T-helper 2 cell (primary cell): ENCODE measurements around the gene STAG2.
"Not testable (repeated sequence)": the region's sequence is repeated elsewhere in the genome, so short reads cannot be mapped to it uniquely, and the experiment has no call there.

Source experiments
- DNase-seq, 5 experiments: peaks; one replicate each; pipeline versions ENCODE4 v3.0.0 to v3.0.0-alpha.2; 2012 to 2022
- total RNA-seq, 2 donors: gene quantifications; one replicate each; lab custom pipeline; 2026; lab: John Stamatoyannopoulos, UW

The STAG2 gene
- total RNA-seq = 288 to 293 reads per million in 2 donors

DNA sequence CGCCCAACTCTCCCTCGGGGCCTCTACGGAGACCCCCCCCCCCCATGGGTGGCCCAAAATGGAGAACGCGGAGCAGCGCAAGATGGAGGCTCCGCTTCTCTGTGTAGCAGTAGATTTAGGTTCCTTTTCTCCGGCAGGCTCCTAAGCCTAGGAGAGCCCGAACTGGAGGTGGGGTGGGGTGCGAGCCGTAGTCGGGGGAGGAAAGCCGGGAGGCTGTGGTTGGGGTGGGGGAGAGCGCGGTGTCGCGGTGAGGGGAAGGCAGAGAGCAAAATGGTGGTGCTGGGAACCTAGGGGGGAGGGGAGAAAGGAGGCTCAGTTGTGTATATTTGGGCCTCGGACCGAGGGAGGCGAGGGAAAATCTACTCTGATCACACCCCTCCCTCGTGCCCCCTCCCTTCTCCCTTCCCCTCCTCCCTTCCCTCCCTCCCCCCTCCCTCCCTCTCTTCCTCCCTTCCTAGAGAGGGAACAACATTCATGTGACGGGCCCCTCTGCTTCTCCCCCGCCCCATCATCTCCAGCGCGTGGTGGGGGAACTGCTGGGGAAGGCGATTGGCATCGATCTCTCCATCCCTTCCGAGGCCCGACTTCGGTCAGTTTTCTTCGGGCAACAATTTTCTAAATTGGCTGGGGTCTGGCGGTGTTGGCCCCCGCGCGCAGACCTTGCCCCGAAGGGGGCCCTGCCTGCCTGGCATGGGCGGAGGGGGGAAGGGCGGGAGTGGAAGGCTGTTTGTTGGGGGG, at the start of gene STAG2:
STAG2 (plus strand) TSS at position 439 of the 738 bp plus-strand sequence. CDS start 60,922 bp downstream, outside the sequence.
- peak; percentile 14 to 79 (median 30) for DNase-seq

DNA sequence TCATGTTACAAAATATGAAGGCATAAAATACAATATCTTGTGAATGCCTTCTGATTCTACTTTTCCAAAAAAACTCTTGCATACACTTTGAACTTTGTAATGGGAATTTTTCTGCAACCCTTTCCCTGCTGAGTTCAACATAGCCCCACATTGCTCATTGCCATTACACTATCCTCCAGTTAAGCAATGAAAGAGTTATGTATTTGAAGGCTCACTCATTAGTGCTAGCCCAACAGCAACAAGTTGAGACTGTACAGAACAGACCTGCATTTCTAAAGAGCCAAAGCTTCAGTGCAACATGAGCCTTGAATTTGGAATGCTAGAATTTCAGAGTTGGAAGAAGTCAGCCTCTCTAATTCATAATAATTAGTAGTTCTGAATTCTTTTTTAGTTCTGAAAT, 44.4 kb upstream of the STAG2 start:
- DNase-seq = no peak

DNA sequence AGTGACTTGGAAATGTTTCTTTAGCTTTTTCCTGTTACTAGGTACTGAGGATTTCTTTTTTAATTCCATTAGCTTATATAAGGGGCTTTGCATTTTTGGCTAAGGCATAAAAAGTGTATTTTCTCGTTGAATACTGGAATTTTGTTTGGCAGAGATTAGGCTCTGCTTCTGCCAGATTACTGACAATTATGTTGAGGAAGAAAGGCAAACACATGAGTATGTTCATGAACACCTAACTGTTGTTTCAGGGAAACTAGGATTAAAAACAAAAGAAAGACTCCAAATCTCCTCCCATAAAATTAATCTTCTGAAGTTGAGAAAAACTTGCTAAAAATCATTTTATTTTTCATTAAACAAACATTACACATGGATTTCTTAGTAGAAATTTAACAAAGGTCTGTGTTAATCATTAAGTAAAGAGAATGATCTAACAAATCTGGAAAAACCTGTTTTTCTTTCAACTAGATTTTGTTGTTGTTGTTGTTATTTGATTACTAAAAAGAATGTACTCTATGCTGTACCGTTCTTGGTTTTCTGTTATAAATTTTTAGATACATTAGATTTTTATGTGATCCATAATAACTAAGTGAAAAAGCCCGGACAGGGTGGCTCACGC, 43.3 kb upstream of the STAG2 start:
- DNase-seq = no peak

DNA sequence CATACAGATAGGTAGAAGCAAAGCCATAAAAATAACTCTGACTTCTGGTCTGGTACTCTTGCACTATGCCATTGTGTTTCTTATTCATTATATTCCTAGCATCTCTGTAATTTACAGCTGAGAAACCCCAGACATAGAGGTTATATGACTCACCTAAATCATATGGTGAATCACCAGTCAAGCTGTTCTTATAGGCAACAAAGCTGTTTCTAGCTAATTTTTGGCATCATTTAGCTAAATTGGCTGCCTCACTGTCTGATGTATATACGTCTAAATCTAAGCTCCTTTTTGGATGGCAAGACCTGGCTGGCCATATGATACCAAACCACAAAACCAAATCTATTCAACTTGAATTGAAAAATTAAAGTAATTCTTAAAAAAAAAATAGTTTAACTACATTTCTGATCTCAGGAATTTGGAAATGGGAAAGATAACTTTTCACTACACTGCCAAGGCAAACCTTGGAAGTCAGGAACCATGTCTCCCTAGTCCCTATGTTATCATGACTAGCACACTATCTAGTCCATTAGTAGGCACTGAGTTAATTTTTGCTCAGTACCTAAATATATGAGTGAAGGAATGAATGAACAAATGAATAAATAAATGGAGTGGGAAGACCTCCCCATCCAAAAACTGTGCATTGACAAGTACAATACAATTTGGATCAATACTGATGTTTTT, 41.3 kb upstream of the STAG2 start:
- no peak for DNase-seq

DNA sequence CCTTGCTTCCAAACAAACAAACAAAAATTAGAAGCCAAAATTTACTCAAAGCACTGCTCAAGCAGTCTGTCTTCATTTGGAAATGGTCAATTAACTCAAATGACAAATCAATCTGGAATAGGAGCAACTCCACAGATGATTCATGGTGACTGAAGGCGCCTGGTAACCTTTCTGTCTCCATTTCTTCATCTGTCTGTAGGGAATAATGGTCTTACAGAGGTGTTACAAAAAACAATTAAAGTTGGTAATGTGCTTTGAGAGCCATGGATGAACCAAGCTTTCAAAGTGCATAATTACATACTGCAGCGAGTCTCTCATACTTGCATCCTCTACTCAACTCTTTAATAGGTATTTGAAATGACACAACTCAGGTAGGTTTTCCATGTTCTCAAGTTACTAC, 38.3 kb upstream of the STAG2 start:
- DNase-seq = no peak

DNA sequence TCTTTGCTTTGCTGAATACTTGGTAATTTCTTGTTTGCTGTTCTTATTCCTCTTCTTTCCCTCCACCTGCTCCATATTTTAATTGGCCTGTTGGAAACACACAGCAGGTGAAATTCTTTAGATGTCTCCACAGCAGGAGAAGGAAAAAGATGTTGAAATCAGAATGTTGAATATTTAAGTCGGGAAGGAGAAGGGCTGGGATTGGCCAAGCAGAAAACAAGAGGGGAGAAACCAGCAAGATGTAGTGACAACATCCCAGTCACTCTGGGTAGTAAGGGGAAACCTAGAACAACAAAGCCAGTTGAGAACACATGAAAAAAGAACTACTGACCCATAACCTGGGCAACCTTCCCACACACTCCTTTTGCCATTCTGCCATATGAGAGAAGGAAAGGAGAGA, 37.3 kb upstream of the STAG2 start:
- DNase-seq = no peak

DNA sequence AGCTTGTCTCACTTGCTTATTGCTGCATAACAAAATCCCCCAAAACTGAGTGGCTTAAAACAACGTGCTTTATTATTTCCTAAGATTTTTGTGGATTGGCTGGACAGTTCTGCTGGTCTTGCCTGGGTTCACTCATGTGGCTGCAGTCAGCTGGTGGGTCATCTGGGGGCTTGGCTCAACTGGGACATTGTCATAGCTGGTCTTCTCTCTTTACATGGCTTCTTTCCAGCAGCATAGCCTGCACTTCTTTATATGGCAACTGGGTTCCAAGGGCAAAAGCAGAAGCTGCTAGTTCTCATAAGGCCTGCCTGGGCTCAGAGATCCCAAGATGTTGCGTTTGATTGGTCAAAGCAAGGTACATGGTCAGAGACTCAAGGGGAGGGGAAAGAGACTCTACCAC, 33.7 kb upstream of the STAG2 start:
- DNase-seq = no peak

DNA sequence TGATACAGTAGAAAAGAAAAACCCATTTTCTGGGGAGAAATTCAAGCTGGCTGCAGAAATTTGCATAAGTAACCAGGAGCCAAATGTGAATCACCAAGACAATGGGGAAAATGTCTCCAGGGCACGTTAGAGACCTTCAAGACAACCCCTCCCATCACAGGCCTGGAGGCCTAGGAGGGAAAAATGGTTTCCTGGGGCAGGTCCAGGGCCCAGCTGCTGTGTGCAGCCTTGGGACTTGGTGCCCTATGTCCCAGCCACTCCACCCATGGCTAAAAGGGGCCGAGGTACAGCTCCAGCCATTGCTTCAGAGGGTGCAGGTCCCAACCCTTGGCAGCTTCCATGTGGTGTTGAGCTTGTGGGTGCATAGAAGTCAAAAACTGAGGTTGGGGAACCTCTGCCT, 29.5 kb upstream of the STAG2 start:
- DNase-seq = not testable (repeated sequence)

DNA sequence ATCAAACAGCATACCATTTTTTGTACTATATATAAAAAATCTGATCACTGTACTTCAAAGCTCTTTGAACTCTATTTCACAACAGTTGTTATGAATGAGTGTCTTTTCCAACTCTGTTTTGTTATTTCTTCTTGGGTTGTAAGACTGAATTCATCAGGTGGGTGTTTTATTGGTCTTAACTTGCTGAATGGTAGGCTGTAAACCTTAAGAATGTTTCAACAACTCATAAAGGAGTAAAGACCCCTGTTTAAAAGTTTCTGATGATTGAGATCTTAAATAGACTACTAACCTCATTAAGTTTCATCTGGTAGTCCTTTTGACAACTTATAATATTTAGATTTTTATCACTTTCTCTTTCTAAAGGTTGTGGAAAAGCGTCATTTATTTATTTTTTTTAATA, 18.4 kb upstream of the STAG2 start:
- DNase-seq = no peak

DNA sequence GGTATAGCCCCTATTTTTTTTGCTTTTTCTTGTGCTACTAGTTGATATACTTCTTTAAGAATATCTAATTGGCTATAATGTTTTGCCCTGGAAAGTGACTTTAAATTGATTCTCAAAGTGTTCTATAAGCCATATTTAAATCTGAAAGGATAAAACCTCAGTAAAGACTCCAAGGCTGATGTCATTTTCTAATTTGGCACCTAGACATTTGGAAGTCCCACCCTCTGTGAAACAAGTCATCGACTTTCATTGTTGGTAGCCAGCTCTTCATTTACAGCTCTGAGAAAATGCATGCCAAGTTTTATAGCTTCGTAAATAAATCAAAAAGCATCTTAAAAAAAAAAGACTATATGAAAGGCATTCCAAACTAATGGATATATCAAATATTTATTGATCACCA, 18.0 kb upstream of the STAG2 start:
- no peak for DNase-seq

DNA sequence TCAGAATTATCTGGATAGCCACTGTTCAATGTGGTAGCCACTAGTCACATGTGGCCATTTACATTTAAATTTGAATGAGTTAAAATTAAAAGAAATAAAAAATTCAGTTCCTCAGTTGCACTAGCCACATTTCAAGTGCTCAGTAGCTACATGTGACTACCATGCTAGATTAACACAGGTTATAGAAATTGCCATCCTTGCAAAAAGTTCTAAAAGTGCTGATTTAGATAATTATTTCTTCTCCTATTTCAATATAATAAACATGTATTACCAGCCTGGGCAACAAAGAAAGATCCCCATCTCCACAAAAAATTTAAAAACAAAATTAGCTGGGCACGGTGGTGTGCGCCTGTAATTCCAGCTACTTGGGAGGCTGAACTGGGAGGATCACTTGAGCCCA, 11.7 kb upstream of the STAG2 start:
- no peak for DNase-seq

DNA sequence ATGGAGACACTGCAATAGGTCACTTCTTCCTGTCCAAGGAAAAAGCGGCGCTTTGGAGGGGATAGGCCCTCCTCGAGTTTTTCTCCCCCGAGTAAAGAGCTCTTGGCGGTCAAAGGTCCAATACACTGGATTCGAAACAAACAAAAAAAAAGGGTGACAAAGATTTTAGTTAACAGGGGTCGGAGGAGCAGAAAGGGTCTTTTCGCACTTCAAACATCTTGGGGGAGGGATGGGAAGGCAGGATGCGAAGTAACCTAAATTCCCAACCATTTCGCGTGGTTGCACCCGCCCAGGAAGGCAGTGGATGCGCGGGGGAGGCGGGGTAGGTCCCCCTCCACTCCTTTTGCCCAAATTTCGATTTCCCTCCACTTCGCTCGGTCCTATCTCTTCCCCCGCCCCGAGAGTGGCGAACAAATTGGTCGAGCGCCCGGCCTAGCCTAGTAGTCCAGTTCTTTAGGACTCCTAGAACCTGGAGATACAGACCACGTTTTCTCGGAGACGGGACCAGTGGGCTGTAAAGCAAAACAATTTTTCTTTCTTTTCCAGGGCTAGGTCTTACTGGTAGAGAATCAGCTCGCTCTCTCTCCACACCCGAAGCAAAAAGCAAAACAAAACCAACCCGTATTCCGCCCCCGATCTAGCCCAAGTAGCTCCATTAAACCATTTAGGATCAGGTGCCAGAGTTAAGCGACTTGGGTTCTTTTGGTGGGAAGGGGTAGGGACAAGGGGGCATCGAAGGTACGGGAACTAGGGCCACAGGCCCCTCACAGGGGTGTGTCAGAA, 2.0 kb upstream of the STAG2 start:
- DNase-seq = peak in 1 of 5 experiments; percentile 29

DNA sequence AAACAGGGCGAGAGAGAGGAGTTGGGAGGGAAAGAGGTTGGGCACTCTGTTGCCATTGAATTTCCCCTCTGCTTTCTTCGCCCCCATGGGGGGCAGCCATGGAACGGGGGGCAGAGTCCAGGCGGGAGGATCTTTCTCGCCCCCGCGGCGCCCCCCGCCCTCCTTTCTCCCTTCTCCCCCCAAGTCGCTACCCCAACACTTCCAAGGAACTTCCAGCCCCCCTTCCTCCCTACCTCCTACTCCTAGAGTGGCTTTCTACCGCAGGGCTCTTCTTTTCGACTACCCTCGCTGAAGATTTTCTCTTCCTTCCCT, 594 bp upstream of the STAG2 start:
- DNase-seq = no peak

DNA sequence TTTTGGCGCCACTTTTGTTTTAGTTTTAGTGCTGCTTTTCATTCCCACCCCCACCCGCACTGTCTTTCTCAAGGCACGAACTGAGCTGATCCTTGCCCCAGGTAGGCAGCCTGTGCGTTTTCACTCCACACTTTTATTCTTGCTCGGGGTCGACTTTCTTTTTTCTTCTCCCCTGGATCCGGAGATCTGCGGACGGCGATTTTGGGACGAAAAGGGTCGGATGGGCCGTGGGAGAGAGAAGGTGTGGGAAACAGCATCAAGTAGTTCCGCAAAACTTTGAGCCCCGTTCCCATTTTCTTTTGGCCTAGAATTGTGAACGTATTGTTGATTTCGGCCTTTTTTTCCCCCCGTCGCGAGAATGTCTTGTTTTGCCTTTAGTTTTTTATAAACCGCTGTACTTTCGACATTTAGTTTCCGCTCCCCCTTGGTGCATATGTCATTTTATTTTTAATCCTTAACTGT, 531 bp downstream of the STAG2 start:
- DNase-seq = peak in 1 of 5 experiments; percentile 71

DNA sequence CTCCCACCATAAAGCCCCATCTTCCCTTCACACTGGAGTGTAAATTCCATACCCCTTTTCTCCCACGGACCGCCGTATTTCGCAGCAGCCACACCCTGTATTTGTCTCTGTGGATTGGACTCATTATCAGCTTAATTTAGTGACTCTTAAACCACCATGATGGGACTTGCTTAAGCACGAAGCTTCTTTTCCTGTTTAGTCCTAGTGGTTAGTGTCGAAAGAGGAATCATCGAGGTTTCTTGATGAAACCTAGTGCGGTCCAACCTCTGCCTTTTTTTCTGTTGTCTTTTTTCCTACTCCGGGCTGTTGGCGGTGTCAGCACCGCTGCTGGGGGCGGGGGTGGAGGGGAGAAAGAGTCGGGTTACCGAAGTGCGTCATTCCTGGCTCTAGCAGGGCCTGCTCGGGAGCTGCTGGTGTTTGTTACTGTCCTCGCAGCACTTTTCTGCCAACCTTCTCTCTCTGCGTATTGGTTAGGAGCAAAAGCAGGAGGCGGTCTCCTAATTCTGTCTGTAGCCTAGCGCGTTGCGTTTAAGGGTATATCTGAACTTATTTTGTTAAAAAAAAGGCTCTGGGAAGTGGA, 1.4 kb downstream of the STAG2 start:
- DNase-seq = peak; percentile 53 to 95 (median 82)

DNA sequence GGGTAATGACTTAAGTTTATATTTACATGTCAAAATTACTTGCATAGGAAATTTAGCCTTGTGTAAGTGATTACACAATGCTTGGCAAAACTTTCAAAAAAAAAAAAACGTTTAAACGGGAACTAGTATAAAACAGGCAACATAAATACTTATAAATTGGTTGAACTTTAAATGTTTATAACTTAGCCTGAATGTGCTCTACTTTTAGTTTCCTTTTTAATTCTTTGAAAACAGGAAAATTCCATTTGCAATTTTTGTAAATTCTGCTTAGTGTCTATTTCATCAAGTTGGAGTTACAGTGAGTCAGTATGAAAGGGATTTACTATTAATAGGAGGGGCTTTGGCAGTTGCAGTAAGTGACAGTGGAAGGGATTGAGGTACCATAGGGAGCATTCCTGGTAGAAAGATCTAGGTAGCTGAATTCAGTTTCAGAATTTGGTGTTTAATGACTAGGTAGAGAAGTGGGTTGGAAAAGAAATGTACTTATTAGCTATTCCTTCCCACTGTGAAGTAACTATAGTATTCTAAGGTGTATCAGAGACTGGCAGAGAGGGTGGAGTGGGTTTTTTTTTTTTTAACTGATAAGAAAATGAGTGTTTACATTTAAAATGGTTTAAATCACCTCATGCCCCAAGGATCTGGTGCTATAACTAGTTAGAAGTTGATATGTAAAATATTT, 2.8 kb downstream of the STAG2 start:
- no peak for DNase-seq

DNA sequence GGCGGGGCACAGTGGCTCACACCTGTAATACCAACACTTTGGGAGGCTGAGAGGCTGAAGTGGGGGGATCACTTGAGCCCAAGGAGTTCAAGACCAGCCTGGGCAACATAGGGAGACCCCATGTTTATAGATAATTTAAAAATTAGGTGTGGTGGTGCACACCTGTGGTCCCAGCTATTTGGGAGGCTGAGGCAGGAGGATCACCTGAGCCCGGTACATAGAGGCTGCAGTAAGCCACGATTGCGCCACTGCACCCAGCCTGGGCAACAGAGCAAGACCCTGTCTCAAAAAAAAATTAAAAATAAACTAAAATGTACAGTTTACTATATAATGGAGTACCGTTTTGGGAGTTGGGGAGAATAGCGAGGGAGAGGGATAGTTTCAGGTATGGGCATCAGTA, 4.2 kb downstream of the STAG2 start:
- DNase-seq = no peak

DNA sequence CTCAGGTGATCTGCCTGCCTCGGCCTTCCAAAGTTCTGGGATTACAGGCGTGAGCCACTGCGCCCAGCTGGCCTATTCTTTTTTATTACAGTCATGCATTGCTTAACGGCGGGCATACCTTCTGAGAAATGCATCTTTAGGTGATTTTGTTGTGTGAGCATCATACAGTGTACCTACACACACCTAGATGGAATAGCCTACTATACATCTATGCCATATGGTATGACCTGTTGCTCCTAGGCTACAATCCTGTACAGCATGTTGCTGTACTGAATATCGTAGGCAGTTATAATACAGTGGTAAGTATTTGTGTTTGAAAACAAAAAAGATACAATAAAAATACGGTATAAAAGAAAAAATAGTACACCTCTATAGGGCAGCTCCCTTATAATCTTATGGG, 6.0 kb downstream of the STAG2 start:
- no peak for DNase-seq

DNA sequence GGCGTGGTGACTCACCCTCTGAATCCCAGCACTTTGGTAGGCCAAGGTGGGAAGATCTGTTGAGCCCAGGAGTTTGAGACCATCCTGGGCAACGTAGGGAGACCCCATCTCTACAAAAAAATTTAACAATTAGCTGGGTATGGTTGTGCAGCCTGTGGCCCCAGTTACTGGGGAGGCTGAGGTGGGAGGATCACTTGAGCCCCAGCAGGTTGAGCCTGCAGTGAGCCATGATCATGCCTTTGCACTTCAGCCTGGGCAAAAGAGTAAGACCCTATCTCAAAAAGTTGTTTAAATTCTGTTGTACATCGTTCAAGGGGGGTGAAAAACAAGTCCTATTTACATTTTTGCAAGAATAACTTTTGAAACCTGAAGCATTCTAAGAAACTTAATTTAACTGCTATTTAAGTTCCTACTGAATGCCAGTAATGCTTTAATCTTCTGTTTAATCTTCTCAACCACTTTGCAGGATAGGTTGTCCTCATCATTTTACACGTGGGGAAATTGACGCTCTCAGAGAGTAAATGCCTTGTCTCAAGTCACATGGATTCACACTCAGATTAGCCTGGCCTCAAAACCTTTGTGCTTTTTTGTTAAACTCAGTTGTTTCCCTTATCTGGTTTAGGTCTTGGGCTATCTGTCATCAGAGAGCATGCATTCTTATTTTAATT, 7.0 kb downstream of the STAG2 start:
- DNase-seq = no peak

DNA sequence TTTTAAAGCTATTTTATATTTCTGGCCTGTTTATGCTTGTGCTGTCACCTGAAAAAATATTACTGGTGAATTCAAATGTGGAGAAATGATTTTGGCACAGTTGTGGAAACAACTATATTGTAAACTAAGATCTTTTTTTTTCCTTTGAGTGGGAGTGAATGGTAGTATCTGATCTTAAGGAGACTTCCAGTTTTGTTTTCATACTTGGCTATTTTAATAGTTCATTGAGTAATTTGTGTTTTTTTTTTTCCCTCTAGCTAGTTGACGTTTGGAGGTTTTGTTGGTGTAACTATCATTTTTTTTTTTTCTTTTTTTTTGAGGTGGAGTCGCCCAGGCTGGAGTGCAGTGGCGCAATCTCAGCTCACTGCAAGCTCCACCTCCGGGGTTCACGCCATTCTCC, 10.5 kb downstream of the STAG2 start:
- no peak for DNase-seq

DNA sequence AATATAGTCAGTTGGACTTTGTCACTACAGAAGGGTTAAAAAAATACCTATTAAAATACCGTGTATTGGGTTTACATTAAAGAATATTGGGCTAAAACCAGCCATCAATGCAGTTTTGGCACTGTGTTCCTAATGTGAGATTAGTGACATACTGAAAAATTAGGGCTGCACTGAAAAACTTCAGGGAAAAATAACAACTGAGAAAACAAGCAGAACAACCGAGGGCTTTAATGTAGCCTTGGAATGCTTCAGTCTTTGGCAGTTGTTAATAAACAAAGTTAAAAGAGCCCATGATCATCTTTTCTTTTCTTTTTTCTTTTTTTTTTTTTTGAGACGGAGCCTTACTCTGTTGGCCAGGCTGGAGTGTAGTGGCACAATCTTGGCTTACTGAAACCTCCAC, 12.4 kb downstream of the STAG2 start:
- DNase-seq = no peak

DNA sequence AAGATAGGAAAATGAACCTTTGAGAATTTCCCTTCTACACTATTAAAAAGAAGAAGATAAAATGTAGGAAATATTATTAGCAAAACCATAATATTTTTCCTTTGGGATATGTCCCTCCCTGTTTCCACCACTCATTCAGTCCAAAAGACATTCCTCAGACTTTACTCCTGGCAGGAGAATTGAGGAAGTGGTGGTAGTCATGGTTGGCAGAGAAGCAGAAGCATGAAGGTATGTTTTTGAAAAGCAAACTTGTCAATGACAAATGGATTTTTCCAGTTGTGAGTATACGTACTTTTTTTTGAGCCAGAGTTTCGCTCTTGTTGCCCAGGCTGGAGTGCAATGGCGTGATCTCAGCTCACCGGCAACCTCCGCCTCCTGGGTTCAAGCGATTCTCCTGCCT, 13.7 kb downstream of the STAG2 start:
- no peak for DNase-seq
